Amygdala (tissue), 56 donors: ENCODE measurements around the gene MINAR2.

Source experiments
- DNase-seq, 56 donors: peaks; one replicate each; lab custom pipeline; 2025; lab: John Stamatoyannopoulos, UW

MINAR2 gene

GRCh38 chr5:129747572-129748407, at the start of gene MINAR2:
Gene MINAR2, plus strand, starts transcription at chr5:129748094. Its CDS starts 97 bp downstream, at chr5:129748191.
- no peak for DNase-seq

- DNase-seq, result no peak
Measured at GRCh38 chr5:129698661-129699060, 49.2 kb upstream of the MINAR2 start.

GRCh38 chr5:129716235-129716634, 31.7 kb upstream of the MINAR2 start:
- DNase-seq, result no peak

- DNase-seq, result no peak
Measured at GRCh38 chr5:129716651-129717050, 31.2 kb upstream of the MINAR2 start.

GRCh38 chr5:129717751-129718310, 30.1 kb upstream of the MINAR2 start:
- no peak for DNase-seq

GRCh38 chr5:129718471-129719090, 29.3 kb upstream of the MINAR2 start:
- no peak for DNase-seq

GRCh38 chr5:129724222-129724621, 23.7 kb upstream of the MINAR2 start:
- no peak for DNase-seq

- no peak for DNase-seq
Measured at GRCh38 chr5:129724647-129725046, 23.2 kb upstream of the MINAR2 start.

GRCh38 chr5:129739773-129740172, 8.1 kb upstream of the MINAR2 start:
- no peak for DNase-seq

GRCh38 chr5:129743541-129744187, 4.2 kb upstream of the MINAR2 start:
- no peak for DNase-seq

- no peak for DNase-seq
Measured at GRCh38 chr5:129745997-129746396, 1.9 kb upstream of the MINAR2 start.

- no peak for DNase-seq
Measured at GRCh38 chr5:129746876-129747275, 1.0 kb upstream of the MINAR2 start.

GRCh38 chr5:129748913-129749880, 1.3 kb downstream of the MINAR2 start:
- no peak for DNase-seq

GRCh38 chr5:129760636-129761325, 12.9 kb downstream of the MINAR2 start:
- no peak for DNase-seq

- DNase-seq, result no peak
Measured at GRCh38 chr5:129763651-129764050, 15.8 kb downstream of the MINAR2 start.

- DNase-seq, result no peak
Measured at GRCh38 chr5:129766798-129767197, 18.9 kb downstream of the MINAR2 start.

- peak in 52 of 56 donors; percentile 1 to 90 (median 46) for DNase-seq
Measured at GRCh38 chr5:129767927-129768380, 20.1 kb downstream of the MINAR2 start.

- DNase-seq, result no peak
Measured at GRCh38 chr5:129768735-129769134, 20.8 kb downstream of the MINAR2 start.
